ENCODE results near the gene CFDP1. TPM values are rescaled to one million over a fixed set of nuclear protein-coding genes. Genes with fewer than 3 reads are reported as not detected.

The CFDP1 gene
- total RNA-seq, 4 donors from 2014 or later, result 51.2 to 318 (median 145) TPM

DNA sequence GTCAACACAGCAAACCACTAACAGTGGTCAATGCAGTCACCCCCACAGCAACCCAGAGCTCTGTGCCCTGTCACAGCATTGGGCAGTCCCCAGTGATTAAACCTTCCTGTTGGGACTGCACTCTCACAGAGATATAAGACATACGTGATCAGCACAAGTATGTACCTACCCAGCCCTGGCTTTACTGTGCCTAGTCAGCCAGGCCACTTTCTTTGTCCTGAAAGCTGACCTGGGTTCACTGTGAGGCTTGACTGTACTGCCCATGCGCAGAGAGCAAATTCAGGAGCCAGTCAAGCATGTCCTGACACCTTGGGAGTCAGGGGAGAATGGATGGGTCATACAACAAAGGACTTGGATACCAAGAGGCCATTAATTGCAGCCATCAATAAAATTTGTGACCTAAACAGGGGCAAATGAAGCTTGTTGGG is 42.1 kb upstream of the CFDP1 start:
- no peak for DNase-seq
- H3K9me3 ChIP-seq, result no peaks in the 10 kb centered on the region
- no peaks in the 10 kb centered on the region for H3K27me3 ChIP-seq
- no peaks in the 10 kb centered on the region for H3K36me3 ChIP-seq
- TF ChIP-seq POLR2AphosphoS5 (IDR thresholded peaks at IDR 0.05), result no peak
- no peak for TF ChIP-seq POLR2A (IDR thresholded peaks at IDR 0.05)
- no peak for TF ChIP-seq EP300 (IDR thresholded peaks at IDR 0.05; ENCODE audit: low read depth)
- TF ChIP-seq, protein P1, sequence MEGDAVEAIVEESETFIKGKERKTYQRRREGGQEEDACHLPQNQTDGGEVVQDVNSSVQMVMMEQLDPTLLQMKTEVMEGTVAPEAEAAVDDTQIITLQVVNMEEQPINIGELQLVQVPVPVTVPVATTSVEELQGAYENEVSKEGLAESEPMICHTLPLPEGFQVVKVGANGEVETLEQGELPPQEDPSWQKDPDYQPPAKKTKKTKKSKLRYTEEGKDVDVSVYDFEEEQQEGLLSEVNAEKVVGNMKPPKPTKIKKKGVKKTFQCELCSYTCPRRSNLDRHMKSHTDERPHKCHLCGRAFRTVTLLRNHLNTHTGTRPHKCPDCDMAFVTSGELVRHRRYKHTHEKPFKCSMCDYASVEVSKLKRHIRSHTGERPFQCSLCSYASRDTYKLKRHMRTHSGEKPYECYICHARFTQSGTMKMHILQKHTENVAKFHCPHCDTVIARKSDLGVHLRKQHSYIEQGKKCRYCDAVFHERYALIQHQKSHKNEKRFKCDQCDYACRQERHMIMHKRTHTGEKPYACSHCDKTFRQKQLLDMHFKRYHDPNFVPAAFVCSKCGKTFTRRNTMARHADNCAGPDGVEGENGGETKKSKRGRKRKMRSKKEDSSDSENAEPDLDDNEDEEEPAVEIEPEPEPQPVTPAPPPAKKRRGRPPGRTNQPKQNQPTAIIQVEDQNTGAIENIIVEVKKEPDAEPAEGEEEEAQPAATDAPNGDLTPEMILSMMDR (IDR thresholded peaks at IDR 0.05), result no peak
- H3K27ac ChIP-seq, result no peak overlapping the region
- 92% methylated on average over 2 of the region's 2 CpGs; no CpG with 5 or more reads in 1 of the 2 donors for WGBS, 2 donors (ENCODE audit: low coverage in 1 of 2)
- intact Hi-C loops (cut with DNase I; ENCODE audit: low total_unique reads) (loop anchor here (5.0 to 10.0 kb wide), 2 partner anchors 179 to 287 kb away; no protein-coding TSS in a partner anchor), in situ Hi-C loops (cut with MboI; ENCODE audit: low pct_ligation_motif_present in 1 of 4, low pct_unique_long_range_greater_than_20kb in 1 of 4, low sequenced_read_pairs in 3 of 4) (loop anchor here (10.0 to 25.0 kb wide), 2 partner anchors 287 to 289 kb away; no protein-coding TSS in a partner anchor)
- no peak overlapping the region for H3K4me3 ChIP-seq
- peaks cover 0 to 4% (median 0%) of the 10 kb centered on the region in 4 donors for H3K4me1 ChIP-seq

DNA sequence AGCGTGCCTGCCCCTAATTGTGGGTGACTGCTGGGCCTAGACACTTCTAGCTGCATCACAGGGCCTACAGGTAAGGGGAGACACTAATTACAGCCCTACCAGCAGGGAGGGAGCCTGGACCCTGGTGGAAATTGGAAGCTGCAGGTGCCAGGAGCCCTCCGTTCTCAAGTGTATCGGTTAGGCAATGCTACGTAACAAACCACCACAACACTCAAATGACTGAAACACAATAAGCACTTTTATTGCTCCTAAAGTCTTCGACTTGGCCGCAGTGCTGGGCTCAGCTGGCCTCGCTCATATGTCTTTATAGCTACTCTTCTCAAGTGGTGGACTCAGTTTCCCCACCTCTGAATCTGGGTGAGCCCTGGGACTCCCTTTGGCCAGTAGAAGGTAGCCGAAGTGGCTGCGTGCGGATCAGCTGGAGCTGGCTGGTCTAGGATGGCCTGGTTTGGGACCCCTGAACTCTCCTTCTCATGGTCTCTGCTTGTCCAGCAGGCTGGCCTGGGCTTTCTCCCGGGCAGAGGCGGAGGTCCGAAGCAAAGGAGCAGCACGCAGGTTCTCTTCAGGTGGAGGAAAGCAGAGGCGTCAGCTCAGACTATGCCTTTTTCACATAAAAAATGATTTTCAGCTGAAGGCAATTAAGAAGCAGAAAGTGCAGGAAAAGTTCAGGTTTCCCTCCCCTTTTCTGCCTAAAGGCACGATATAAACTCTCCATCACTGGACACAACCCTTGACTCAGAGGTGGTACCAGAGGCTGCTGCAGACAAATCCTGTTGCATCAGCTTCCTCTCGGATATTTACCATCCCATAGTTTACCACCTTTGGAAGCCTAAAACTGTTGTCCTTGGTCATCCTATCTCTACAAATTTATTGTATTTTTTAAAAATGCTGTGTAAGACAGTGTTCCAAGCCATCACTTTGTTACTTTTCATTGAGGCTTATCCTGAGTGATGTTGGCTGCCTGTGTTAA is 39.9 kb upstream of the CFDP1 start:
- 95% methylated on average over 17 of the region's 17 CpGs; no CpG with 5 or more reads in 1 of the 2 donors for WGBS, 2 donors (ENCODE audit: low coverage in 1 of 2)
- no peak overlapping the region for H3K27ac ChIP-seq
- intact Hi-C loops (cut with DNase I; ENCODE audit: low total_unique reads) (loop anchor here (5.0 to 10.0 kb wide), 2 partner anchors 44 to 182 kb away; no protein-coding TSS in a partner anchor), in situ Hi-C loops (cut with MboI; ENCODE audit: low pct_ligation_motif_present in 1 of 4, low pct_unique_long_range_greater_than_20kb in 1 of 4, low sequenced_read_pairs in 3 of 4) (loop anchor here in 3 of 4 donors (10.0 to 25.0 kb wide), 2 partner anchors 164 to 292 kb away; partner anchors contain the start of genes KARS1 (in 2 of the 3) and TERF2IP (in 2 of the 3))
- no peaks in the 10 kb centered on the region for H3K9me3 ChIP-seq
- no peaks in the 10 kb centered on the region for H3K27me3 ChIP-seq
- H3K4me3 ChIP-seq, result no peak overlapping the region
- H3K4me1 ChIP-seq, result peaks cover 0 to 4% (median 0%) of the 10 kb centered on the region in 4 donors
- no peaks in the 10 kb centered on the region for H3K36me3 ChIP-seq
- no peak for DNase-seq
- TF ChIP-seq, protein P1 (IDR thresholded peaks at IDR 0.05), result no peak
- TF ChIP-seq POLR2A (IDR thresholded peaks at IDR 0.05), result no peak
- TF ChIP-seq POLR2AphosphoS5 (IDR thresholded peaks at IDR 0.05), result no peak
- TF ChIP-seq EP300 (IDR thresholded peaks at IDR 0.05; ENCODE audit: low read depth), result no peak

- in situ Hi-C loops (cut with MboI; ENCODE audit: low pct_ligation_motif_present in 1 of 4, low pct_unique_long_range_greater_than_20kb in 1 of 4, low sequenced_read_pairs in 3 of 4) (loop anchor here in 3 of 4 donors (10.0 to 25.0 kb wide), 2 partner anchors 165 to 293 kb away; partner anchors contain the start of genes KARS1 (in 2 of the 3) and TERF2IP (in 2 of the 3)), intact Hi-C loops (cut with DNase I; ENCODE audit: low total_unique reads) (loop anchor here (5.0 to 10.0 kb wide), 2 partner anchors 45 to 183 kb away; no protein-coding TSS in a partner anchor)
- TF ChIP-seq, protein P1 (IDR thresholded peaks at IDR 0.05), result peak; percentile 68 to 83 (median 71)
- TF ChIP-seq EP300 (IDR thresholded peaks at IDR 0.05; ENCODE audit: low read depth) (no peak), POLR2A (IDR thresholded peaks at IDR 0.05) (no peak), POLR2AphosphoS5 (IDR thresholded peaks at IDR 0.05) (no peak)
Measured at GRCh38 chr16:75471723-75472633, 38.7 kb upstream of the CFDP1 start.

More at GRCh38 chr16:75471723-75472633, 38.7 kb upstream of the CFDP1 start:
- Histone ChIP-seq H3K27ac (no peak overlapping the region), H3K4me1 (peaks cover 0 to 4% (median 0%) of the 10 kb centered on the region in 4 donors), H3K4me3 (no peak overlapping the region), H3K36me3 (no peaks in the 10 kb centered on the region), H3K27me3 (no peaks in the 10 kb centered on the region), H3K9me3 (no peaks in the 10 kb centered on the region)
- DNase-seq, result peak; percentile 61
- WGBS, 2 donors (ENCODE audit: low coverage in 1 of 2), result 13 to 25% methylated on average over 4 to 9 of the region's 10 CpGs
